Activated CD8-positive, alpha-beta T cell treated with anti-CD3 and anti-CD28 coated beads, Interleukin-2, amount 10 ng/mL, durations not matched to agents 7 days and 5 days (primary cell): Measurements from ENCODE around the gene IL1RL1. TPM values are rescaled to one million over a fixed set of nuclear protein-coding genes. Genes with fewer than 3 reads are reported as not detected.

Source experiments
- ATAC-seq: fragments of 150-1000 bp; cut with Tn5 transposase; one replicate; pipeline ENCODE4 v1.10.0; 2021; ENCODE audit warnings: moderate library complexity
- CTCF ChIA-PET: fragments of 350-600 bp; sonication (Branson Sonifier 250); formaldehyde crosslinking; loops from one replicate; lab custom pipeline; 2021; ENCODE audit warnings: antibody characterized with exemption; lab: Charles Lee
- POLR2A ChIA-PET: fragments of 350-600 bp; sonication (Branson Sonifier 250); formaldehyde crosslinking; loops from one replicate; lab custom pipeline; 2021; ENCODE audit warnings: antibody characterized with exemption; lab: Charles Lee
- DNase-seq: peaks from one replicate; pipeline ENCODE4 v3.0.0-alpha.2; 2020
- H3K27ac Mint-ChIP-seq: one replicate; pipeline ENCODE4 v1.8.0; 2021; ENCODE audit warnings: mild to moderate bottlenecking, mixed read lengths
- H3K27me3 Mint-ChIP-seq: one replicate; pipeline ENCODE4 v1.8.0; 2021; ENCODE audit warnings: low read depth, mixed read lengths
- H3K36me3 Mint-ChIP-seq: one replicate; pipeline ENCODE4 v1.8.0; 2021; ENCODE audit warnings: low read depth, mixed read lengths
- H3K4me1 Mint-ChIP-seq: one replicate; pipeline ENCODE4 v1.8.0; 2021; ENCODE audit warnings: low read depth, mixed read lengths
- H3K4me3 Mint-ChIP-seq: one replicate; pipeline ENCODE4 v1.8.0; 2021; ENCODE audit warnings: mild to moderate bottlenecking, mixed read lengths
- H3K9me3 Mint-ChIP-seq: one replicate; pipeline ENCODE4 v1.8.0; 2022; ENCODE audit warnings: mixed read lengths; ENCODE audit not compliant: insufficient read depth
- total RNA-seq, 2 experiments: library from RNA; stranded (reverse); gene quantifications; one replicate each; pipeline ENCODE4 v1.2.3, GENCODE V29; 2021

The IL1RL1 gene
- total RNA-seq, 2 experiments from 2014 or later, result 0.13 to 0.21 TPM

DNA sequence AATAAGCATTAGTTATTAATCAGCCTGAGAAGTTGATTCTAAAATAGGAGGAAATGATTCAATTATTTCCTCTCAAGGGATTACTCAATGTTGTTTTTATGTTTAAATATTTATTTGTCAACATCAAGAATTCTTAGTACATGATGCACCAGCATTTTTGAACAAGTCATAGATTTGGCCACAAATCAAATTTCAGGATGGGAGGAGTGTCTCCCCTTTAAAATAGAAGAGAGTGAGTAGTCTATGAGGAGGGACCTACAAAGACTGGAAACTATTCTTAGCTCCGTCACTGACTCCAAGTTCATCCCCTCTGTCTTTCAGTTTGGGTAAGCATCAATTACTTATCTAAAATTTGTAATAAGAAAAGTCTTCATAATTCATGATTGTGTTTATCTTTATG lies 25.6 kb downstream of the IL1RL1 start:
- H3K4me1 Mint-ChIP-seq, result peaks cover 39% of the 10 kb centered on the region
- no peak overlapping the region for H3K4me3 Mint-ChIP-seq
- H3K27ac Mint-ChIP-seq, result no peak overlapping the region
- no peak for DNase-seq
- ChIA-PET POLR2A (interaction anchor here (0.7 kb wide), 1 partner anchor 92 kb away, joined by 3 read pairs; no protein-coding TSS in a partner anchor), CTCF (interaction anchor here (1.0 to 3.6 kb wide), 3 partner anchors 35 to 173 kb away, joined by 5 to 17 read pairs (median 6); no protein-coding TSS in a partner anchor)
- ATAC-seq, result no peak
- H3K9me3 Mint-ChIP-seq, result no peaks in the 10 kb centered on the region
- peaks cover 2% of the 10 kb centered on the region for H3K27me3 Mint-ChIP-seq
- H3K36me3 Mint-ChIP-seq, result peaks cover 2% of the 10 kb centered on the region

DNA sequence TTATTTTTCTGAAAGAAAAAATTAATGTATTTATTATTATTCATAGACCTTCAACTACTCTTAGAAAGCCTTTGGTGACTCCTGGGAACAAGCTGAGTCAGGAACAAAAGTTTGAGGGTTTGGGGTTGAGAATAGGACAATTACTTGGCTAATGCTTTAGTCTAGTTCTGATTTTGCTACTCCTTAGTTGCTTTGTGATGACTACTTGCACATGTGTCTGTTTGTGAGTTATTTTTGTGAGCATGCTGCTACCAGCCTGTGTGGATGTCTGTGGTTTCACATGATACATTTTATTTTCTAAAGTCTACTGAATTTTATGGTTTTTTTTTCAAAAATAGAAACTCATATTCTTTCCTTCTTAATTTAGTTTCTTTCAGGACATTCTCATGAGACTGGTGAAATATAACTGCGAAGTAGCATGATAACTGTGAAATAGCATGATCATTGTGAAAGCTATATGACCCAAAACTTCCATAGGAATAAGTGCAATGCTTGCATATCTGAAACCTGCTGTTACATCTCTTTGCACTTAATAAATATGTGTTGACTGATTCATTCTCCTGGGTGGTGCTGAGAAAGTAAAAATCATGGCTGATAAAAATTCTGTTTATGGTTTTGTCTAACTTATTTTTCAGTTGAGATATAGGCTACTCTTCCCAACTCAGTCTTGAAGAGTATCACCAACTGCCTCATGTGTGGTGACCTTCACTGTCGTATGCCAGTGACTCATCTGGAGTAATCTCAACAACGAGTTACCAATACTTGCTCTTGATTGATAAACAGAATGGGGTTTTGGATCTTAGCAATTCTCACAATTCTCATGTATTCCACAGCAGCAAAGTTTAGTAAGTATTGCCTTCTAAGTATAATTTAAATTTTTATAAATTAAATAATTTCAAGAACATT lies 26.4 kb downstream of the IL1RL1 start:
- Mint-ChIP-seq H3K9me3 (no peaks in the 10 kb centered on the region), H3K36me3 (peaks cover 2% of the 10 kb centered on the region), H3K4me3 (no peak overlapping the region), H3K27ac (no peak overlapping the region), H3K4me1 (peaks cover 34% of the 10 kb centered on the region), H3K27me3 (peaks cover 2% of the 10 kb centered on the region)
- DNase-seq (no peak), ATAC-seq (no peak)
- ChIA-PET CTCF (interaction anchor here (1.9 to 3.6 kb wide), 2 partner anchors 36 to 97 kb away, joined by 6 to 17 read pairs; no protein-coding TSS in a partner anchor), POLR2A (interaction anchor here (0.7 kb wide), 1 partner anchor 93 kb away, joined by 3 read pairs; no protein-coding TSS in a partner anchor)

DNA sequence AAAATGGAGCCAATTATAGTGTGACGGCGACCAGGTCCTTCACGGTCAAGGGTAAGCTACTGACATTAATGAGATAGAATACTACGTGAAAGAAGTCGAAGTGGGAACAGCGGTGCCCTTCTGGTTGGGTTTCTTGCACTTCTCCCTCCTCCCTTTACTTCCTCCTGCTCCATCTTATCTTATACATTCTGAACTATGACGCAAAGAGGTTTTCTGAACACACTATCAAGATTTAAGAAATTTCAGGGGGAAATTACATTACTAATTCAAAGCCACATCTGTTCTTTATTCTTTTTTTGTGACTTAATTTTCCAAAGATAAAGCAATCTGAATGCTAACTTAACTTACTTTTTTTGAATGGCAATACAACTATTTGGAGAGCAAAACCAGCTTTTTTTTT lies 29.4 kb downstream of the IL1RL1 start:
- CTCF ChIA-PET, result interaction anchor here (0.9 to 1.5 kb wide), 4 partner anchors 39 to 102 kb away, joined by 3 to 7 read pairs (median 4); no protein-coding TSS in a partner anchor
- Mint-ChIP-seq H3K4me3 (no peak overlapping the region), H3K4me1 (peaks cover 18% of the 10 kb centered on the region), H3K36me3 (no peaks in the 10 kb centered on the region), H3K27me3 (peaks cover 2% of the 10 kb centered on the region), H3K9me3 (no peaks in the 10 kb centered on the region), H3K27ac (no peak overlapping the region)
- no peak for ATAC-seq
- no peak for DNase-seq
- POLR2A ChIA-PET, result interaction anchor here (0.6 kb wide), 1 partner anchor 202 kb away, joined by 3 read pairs; no protein-coding TSS in a partner anchor

DNA sequence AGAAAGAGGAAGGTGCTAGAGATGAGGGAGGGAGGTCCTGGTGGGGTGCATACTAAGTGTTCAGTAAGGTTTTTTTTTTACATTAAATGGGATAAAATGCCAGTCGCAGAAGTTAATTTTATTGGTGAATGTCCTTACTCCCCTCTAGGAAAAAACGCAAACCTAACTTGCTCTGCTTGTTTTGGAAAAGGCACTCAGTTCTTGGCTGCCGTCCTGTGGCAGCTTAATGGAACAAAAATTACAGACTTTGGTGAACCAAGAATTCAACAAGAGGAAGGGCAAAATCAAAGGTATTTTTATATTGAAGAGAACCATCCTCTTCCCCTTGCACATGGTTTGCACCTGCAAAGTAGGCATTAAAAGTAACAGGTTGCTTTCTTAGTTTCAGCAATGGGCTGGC lies 31.5 kb downstream of the IL1RL1 start:
- CTCF ChIA-PET, result no interaction called here
- Mint-ChIP-seq H3K27me3 (peaks cover 6% of the 10 kb centered on the region), H3K36me3 (no peaks in the 10 kb centered on the region), H3K9me3 (no peaks in the 10 kb centered on the region), H3K27ac (no peak overlapping the region), H3K4me3 (no peak overlapping the region), H3K4me1 (peaks cover 10% of the 10 kb centered on the region)
- no peak for DNase-seq
- ATAC-seq, result no peak
- POLR2A ChIA-PET, result no interaction called here

DNA sequence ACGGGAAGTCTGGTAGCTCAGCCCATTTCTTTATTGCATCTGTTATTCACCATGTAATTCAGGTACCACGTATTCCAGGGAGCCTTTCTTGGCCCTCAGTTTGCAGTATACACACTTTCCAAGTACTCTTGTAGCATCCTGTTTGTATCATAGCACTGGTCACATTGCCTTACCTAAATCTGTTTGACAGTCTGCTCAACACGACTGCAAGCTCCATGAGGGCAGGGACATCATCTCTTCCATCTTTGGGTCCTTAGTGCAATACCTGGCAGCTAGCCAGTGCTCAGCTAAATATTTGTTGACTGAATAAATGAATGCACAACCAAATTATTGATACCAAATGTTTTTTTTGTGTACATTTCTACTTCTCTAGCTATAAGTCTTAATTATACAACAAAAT lies 33.0 kb downstream of the IL1RL1 start:
- POLR2A ChIA-PET, result no interaction called here
- no peak overlapping the region for H3K27ac Mint-ChIP-seq
- no peak overlapping the region for H3K4me3 Mint-ChIP-seq
- DNase-seq (no peak), ATAC-seq (no peak)
- no peaks in the 10 kb centered on the region for H3K36me3 Mint-ChIP-seq
- H3K4me1 Mint-ChIP-seq, result peaks cover 8% of the 10 kb centered on the region
- H3K9me3 Mint-ChIP-seq, result no peaks in the 10 kb centered on the region
- H3K27me3 Mint-ChIP-seq, result peaks cover 7% of the 10 kb centered on the region
- CTCF ChIA-PET, result interaction anchor here (1.2 kb wide), 1 partner anchor 12 kb away, joined by 3 read pairs; no protein-coding TSS in a partner anchor

DNA sequence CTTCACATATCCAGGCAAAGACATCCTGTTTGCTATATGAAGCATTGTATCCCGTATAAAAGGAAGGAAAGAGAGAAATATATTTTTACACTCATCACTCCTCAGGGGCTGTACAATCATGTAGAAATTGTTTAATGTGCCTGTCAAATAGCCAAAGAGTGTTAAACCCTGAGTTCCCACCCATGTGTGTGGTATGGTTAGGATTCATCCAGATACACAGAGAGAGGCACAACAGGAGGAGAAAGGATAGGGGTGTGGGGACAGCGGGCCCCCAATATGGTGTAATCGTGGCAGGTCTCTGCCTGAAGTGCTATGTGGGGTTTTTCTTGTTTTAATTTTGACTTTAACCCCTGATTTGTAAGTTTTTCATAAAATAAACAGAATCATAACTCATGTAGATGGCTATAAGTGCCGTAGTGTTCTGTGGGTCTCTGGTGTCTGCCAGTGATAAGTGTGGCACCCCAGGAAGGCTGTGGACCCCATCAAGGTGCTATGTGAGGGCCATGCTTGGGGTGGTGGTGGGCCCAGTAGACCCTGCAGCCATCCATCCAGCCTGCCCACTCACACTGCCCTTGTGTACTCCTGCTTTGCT lies 34.1 kb downstream of the IL1RL1 start:
- Mint-ChIP-seq H3K4me1 (peaks cover 8% of the 10 kb centered on the region), H3K4me3 (no peak overlapping the region), H3K36me3 (no peaks in the 10 kb centered on the region), H3K27ac (no peak overlapping the region), H3K27me3 (peaks cover 7% of the 10 kb centered on the region), H3K9me3 (no peaks in the 10 kb centered on the region)
- ATAC-seq, result no peak
- ChIA-PET CTCF (interaction anchor here (1.2 kb wide), 1 partner anchor 11 kb away, joined by 3 read pairs; no protein-coding TSS in a partner anchor), POLR2A (no interaction called here)
- no peak for DNase-seq

DNA sequence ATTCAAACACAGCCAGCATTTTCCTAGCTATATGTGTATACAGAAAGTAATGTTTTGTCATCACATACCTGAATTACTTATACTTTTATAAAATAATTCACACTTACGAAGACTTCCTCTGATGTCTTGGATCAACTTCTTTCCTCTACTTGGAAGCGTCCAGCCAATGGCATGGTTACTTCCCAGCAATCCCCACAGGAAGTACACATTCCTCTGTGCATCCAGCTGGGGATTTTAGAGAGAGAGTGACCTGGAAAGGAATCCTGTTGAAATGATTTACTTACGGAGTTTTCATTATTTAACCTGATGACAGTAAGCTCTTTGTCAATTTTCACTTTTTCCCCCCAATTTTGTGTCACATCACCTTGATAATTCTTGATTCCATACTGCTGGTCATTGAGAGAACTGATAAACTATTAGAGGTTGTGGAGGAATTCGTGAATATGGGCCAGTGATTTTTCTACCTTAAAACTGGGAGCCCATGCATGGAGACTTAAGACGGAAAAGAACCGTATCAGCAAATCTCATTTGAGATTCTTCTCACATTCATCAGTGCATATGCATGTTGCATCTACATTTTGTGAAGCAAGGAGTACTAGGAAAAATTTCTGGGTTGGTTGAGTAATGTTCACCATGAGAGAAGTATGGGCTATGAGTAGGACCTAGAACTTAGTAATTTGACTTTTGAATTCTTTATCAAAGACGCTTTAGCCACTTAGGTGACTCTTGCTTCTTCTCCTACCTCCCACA lies 35.2 kb downstream of the IL1RL1 start:
- H3K27ac Mint-ChIP-seq, result no peak overlapping the region
- ATAC-seq (no peak), DNase-seq (no peak)
- ChIA-PET POLR2A (no interaction called here), CTCF (no interaction called here)
- H3K4me3 Mint-ChIP-seq, result no peak overlapping the region
- H3K27me3 Mint-ChIP-seq, result peaks cover 7% of the 10 kb centered on the region
- no peaks in the 10 kb centered on the region for H3K9me3 Mint-ChIP-seq
- no peaks in the 10 kb centered on the region for H3K36me3 Mint-ChIP-seq
- peaks cover 11% of the 10 kb centered on the region for H3K4me1 Mint-ChIP-seq

DNA sequence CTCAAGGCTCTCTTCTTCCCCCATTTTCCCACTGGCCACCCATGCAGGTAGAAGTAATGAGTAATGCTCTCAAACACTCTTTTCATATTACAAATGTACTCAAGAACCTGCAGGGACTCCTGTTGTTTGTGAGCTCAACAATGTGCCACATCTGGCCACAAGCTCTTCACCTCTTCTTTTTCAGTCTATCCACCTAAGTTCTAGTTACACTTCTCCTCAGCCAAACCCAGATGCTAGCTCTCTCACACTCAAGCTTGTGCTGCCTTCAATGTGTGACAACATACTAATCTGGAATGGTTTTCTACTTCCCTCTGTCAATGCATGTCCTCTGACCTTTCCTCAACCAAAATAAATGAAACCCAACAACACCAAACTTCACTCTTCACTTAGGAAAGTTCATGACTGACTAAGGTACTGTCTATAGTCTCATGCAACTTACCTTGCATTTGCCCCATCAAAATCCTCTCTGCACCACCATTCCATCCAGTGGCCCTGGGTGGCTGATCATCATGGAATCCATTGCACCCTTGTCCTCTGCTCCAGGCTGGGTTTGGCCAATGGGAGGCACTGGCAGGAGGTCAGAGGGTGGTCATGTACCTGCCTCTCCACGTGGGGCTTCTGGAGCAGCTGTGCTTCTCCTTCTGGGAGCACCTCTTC lies 38.9 kb downstream of the IL1RL1 start:
- ChIA-PET POLR2A (no interaction called here), CTCF (interaction anchor here (1.0 to 4.6 kb wide), 5 partner anchors 49 to 330 kb away, joined by 3 to 24 read pairs (median 6); no protein-coding TSS in a partner anchor)
- DNase-seq (no peak), ATAC-seq (no peak)
- Mint-ChIP-seq H3K27me3 (peaks cover 7% of the 10 kb centered on the region), H3K4me3 (no peak overlapping the region), H3K36me3 (no peaks in the 10 kb centered on the region), H3K27ac (no peak overlapping the region), H3K9me3 (no peaks in the 10 kb centered on the region), H3K4me1 (peaks cover 20% of the 10 kb centered on the region)

DNA sequence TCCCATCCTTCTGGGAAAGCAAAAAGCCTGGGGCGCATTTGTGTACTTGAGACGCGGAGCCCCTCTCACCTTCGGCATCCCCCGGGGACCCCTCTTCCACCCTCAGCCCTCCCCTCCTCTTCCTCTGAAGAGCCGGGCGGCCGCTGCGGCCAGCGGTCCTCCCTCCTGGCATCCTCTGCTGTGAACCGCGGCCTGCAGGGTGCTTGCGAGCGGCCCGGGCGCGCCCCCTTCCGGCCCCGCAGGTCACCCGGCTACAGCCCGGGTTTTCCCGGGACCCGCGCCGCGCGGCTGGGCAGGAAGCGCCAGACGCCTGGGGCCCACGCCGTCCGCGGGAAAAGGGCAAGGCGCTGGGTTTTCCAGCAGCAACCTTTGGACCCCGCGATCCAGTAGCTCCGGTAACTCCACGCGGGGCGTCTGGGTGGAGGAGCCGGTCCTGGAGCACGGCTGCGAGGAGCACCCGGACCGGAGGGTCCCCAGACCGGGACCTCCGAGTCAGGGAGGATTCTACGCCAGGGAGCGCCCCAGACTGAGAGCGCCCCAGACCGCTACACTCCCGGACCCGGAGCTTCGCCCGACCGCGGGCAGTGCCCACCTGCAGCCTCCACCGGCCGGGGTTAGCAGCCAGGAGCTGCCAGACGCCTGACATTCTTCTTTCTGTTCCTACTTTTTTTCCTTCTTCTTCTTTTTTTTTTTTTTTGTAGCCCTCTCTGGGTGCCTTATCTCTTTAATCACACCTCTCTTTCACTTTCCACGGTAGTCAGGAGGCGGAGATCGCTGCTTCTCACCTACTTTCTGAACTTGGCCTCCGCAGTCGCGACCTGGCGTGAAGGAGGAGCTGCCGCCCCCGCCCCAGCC lies 44.4 kb downstream of the IL1RL1 start, which contains the start of gene IL18R1:
Gene IL18R1 (plus strand): TSS at position 271 of the 855 bp plus-strand sequence. CDS start 6,865 bp downstream, outside the sequence.
- peaks cover 38% of the 10 kb centered on the region for H3K36me3 Mint-ChIP-seq
- no peaks in the 10 kb centered on the region for H3K27me3 Mint-ChIP-seq
- CTCF ChIA-PET, result interaction anchor here (0.6 to 4.9 kb wide), 30 partner anchors 11 to 472 kb away, joined by 3 to 54 read pairs (median 4); no protein-coding TSS in a partner anchor
- POLR2A ChIA-PET, result interaction anchor here (0.6 to 1.0 kb wide), 2 partner anchors 87 to 99 kb away, joined by 3 to 5 read pairs; no protein-coding TSS in a partner anchor
- peak; percentile 81 for DNase-seq
- peaks cover 54% of the 10 kb centered on the region for H3K4me1 Mint-ChIP-seq
- H3K4me3 Mint-ChIP-seq, result peak within 1 kb of the TSS; percentile 100
- H3K9me3 Mint-ChIP-seq, result no peaks in the 10 kb centered on the region
- peak; percentile 92 for ATAC-seq
- peak within 1 kb of the TSS; percentile 96 for H3K27ac Mint-ChIP-seq

DNA sequence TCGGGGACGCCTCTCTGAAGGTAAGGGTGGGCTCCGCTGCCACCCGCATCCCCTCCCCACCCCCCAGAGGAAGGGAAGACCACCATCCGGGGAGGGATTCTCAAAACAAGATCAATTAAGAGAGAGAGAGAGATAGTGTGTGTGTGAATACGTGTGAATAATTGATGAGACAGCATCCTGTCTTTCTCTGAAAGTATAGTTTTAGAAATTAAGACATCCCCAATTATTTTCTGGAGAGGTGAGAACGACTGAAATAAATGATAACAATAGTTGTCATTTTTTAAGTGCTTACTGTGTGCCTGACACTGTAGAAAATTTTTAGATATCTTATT lies 45.0 kb downstream of the IL1RL1 start:
- peak overlapping the region; percentile 100 for H3K4me3 Mint-ChIP-seq
- peaks cover 58% of the 10 kb centered on the region for H3K4me1 Mint-ChIP-seq
- H3K27ac Mint-ChIP-seq, result peak overlapping the region; percentile 96
- ATAC-seq (no peak), DNase-seq (no peak)
- ChIA-PET CTCF (interaction anchor here (0.6 to 4.9 kb wide), 30 partner anchors 11 to 473 kb away, joined by 3 to 54 read pairs (median 4); no protein-coding TSS in a partner anchor), POLR2A (interaction anchor here (0.6 to 1.0 kb wide), 2 partner anchors 87 to 99 kb away, joined by 3 to 5 read pairs; no protein-coding TSS in a partner anchor)
- no peaks in the 10 kb centered on the region for H3K27me3 Mint-ChIP-seq
- H3K9me3 Mint-ChIP-seq, result no peaks in the 10 kb centered on the region
- H3K36me3 Mint-ChIP-seq, result peaks cover 43% of the 10 kb centered on the region
